Measurements from ENCODE around the gene EFEMP2. TPM values are rescaled to one million over a fixed set of nuclear protein-coding genes. Genes with fewer than 3 reads are reported as not detected.

EFEMP2 gene
- total RNA-seq, 1 experiment from 2014 or later: 4.5 TPM

DNA sequence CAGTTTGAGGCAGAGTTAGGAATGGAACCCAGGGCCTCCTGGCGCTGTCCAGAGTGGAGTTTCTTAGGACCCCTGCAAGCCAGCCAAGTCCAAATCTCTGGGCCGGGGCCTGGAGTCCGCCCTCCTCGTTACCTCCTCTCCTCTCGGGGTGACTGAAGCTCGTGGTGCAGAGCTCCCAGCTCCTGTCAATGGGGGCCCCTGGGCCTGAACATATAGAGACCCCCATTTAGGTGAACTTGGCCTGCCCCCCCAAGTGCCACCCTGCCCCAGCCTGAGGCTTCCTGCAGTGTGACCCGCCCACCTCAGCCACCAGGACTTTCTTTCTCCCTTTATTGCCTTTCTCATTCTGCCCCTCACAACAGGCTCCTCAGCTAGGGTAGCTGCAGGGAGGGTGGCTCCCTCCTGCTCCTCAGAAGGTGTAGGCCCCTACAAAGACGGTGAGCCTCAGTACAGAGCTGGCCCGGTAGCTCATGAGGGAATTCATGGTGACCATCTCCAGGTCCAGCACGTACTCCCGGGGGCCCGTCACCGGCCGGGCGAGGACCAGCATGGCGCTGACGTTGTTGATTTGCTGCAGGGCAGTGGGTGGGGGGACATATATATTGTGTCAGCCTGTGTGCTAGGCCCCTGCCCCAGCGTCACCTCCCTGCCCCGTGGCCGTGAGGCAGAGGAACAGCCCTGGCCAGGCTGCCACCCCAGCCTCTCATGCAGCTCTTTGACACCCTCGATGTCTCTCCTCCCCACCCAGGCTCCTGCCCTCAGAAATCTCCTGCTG is 5.9 kb downstream of the EFEMP2 start:
- BruUV-seq (replicated peaks): no TSS peak
- Histone ChIP-seq H3K4me1 (ENCODE audit: insufficient read depth, low read length) (peaks cover 5% of the 10 kb centered on the region; the same call in 1 of the 2 replicates), H3K4me3 (ENCODE audit: low read length) (no peak overlapping the region), H3K36me3 (ENCODE audit: low read depth, low read length) (peaks cover 20% of the 10 kb centered on the region; the same call in 1 of the 2 replicates), H2AFZ (ENCODE audit: low read length) (no peak overlapping the region), H3K79me2 (ENCODE audit: low read length) (peaks cover 14% of the 10 kb centered on the region), H3K9me2 (replicated peaks; ENCODE audit: low read length) (no peaks in the 10 kb centered on the region), H3F3A (ENCODE audit: low read length, unreplicated experiment) (no peaks in the 10 kb centered on the region), H3K27ac (ENCODE audit: low read length) (no peak overlapping the region), H3K27me3 (ENCODE audit: low read length) (no peaks in the 10 kb centered on the region), H3K9ac (ENCODE audit: low read length) (no peak overlapping the region), H4K20me1 (ENCODE audit: low read length) (no peaks in the 10 kb centered on the region), H3K4me2 (ENCODE audit: low read length) (no peak overlapping the region), H3K9me3 (ENCODE audit: low read length) (no peaks in the 10 kb centered on the region)
- ChIA-PET CTCF (no interaction called here), POLR2A (ENCODE audit: unreplicated experiment) (no interaction called here)
- intact Hi-C loops (cut with micrococcal nuclease): no loop called here
- ATAC-seq (no peak), DNase-seq (no peak)
- TF ChIP-seq, protein P1, sequence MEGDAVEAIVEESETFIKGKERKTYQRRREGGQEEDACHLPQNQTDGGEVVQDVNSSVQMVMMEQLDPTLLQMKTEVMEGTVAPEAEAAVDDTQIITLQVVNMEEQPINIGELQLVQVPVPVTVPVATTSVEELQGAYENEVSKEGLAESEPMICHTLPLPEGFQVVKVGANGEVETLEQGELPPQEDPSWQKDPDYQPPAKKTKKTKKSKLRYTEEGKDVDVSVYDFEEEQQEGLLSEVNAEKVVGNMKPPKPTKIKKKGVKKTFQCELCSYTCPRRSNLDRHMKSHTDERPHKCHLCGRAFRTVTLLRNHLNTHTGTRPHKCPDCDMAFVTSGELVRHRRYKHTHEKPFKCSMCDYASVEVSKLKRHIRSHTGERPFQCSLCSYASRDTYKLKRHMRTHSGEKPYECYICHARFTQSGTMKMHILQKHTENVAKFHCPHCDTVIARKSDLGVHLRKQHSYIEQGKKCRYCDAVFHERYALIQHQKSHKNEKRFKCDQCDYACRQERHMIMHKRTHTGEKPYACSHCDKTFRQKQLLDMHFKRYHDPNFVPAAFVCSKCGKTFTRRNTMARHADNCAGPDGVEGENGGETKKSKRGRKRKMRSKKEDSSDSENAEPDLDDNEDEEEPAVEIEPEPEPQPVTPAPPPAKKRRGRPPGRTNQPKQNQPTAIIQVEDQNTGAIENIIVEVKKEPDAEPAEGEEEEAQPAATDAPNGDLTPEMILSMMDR (conservative IDR thresholded peaks at IDR 0.05; ENCODE audit: low read depth, low read length): no peak
- TF ChIP-seq EZH2phosphoT487 (IDR thresholded peaks at IDR 0.05; ENCODE audit: borderline replicate concordance, low read length) (no peak), EZH2 (IDR thresholded peaks at IDR 0.05; ENCODE audit: low read length, unreplicated experiment) (no peak)

DNA sequence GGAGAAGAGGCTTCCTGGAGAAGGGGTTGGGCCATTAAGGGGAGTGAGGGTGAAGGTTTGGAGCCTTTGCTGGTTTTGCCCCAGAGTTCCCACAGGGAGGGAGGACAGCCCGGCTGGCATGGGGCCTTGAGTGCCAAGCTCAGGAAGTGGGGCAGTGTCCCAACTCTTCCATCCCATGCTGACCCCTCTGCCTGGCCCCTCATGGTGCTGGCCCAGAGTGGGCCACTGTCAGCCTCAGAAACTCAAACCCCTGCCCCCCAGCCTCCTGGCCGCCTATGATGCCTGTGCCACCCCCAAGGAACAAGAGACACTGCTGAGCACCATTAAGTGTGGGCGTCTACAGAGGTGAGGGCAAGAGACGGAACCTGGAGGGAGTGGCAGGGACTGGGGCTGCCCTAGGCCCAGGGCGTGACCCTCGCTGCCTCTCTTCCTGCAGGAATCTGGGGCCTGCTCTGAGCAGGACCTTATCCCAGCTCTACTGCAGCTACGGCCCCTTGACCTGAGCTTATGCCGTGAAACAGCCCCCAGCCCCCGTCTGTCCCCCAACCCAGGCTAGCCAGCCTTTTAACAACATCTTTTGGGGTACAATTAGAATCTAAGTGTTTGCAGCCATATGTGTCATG is 6.9 kb downstream of the EFEMP2 start:
- DNase-seq (no peak), ATAC-seq (no peak)
- Histone ChIP-seq H2AFZ (ENCODE audit: low read length) (no peak overlapping the region), H3F3A (ENCODE audit: low read length, unreplicated experiment) (no peaks in the 10 kb centered on the region), H3K4me3 (ENCODE audit: low read length) (no peak overlapping the region), H3K9ac (ENCODE audit: low read length) (no peak overlapping the region), H3K36me3 (ENCODE audit: low read depth, low read length) (peaks cover 20% of the 10 kb centered on the region; the same call in 1 of the 2 replicates), H3K9me3 (ENCODE audit: low read length) (no peaks in the 10 kb centered on the region), H3K9me2 (replicated peaks; ENCODE audit: low read length) (no peaks in the 10 kb centered on the region), H3K4me2 (ENCODE audit: low read length) (no peak overlapping the region), H3K27ac (ENCODE audit: low read length) (no peak overlapping the region), H4K20me1 (ENCODE audit: low read length) (no peaks in the 10 kb centered on the region), H3K79me2 (ENCODE audit: low read length) (peaks cover 24% of the 10 kb centered on the region), H3K4me1 (ENCODE audit: insufficient read depth, low read length) (peaks cover 9% of the 10 kb centered on the region; the same call in 1 of the 2 replicates), H3K27me3 (ENCODE audit: low read length) (no peaks in the 10 kb centered on the region)
- CTCF ChIA-PET: no interaction called here
- intact Hi-C loops (cut with micrococcal nuclease): no loop called here
- BruUV-seq (replicated peaks): no TSS peak
- POLR2A ChIA-PET (ENCODE audit: unreplicated experiment): no interaction called here
- TF ChIP-seq EZH2 (IDR thresholded peaks at IDR 0.05; ENCODE audit: low read length, unreplicated experiment): no peak
- TF ChIP-seq, protein P1 (conservative IDR thresholded peaks at IDR 0.05; ENCODE audit: low read depth, low read length): no peak
- no peak for TF ChIP-seq EZH2phosphoT487 (IDR thresholded peaks at IDR 0.05; ENCODE audit: borderline replicate concordance, low read length)

Data from PC-3 (cell line).